Fibroblast of gingiva (primary cell): Measurements from ENCODE around the gene HSD17B2.
"Not testable (repeated sequence)": the region's sequence is repeated elsewhere in the genome, so short reads cannot be mapped to it uniquely, and the experiment has no call there.

Experiments used
- DNase-seq: peaks from one replicate; pipeline ENCODE4 v3.0.0-alpha.2; 2011; ENCODE audit warnings: low read depth

HSD17B2 gene

DNA sequence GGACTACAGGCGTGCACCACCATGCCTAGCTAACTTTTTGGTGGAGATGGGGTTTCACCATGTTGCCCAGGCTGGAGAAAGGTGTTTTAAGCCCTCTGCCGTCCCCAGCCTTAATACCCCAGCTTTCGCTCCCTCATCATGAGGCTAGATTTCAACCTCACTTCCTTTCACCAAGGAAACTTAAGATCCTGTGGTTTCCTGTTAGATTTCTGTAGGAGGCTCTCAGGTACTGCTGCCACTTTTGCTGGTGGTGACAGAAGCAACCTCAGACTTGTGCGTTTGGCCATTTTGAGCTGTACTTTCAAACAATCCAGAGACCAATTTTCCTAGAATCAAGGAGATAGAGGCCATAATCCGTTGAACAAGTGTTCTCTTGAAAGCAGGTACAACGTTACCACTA is 98.7 kb downstream of the HSD17B2 start:
- no peak for DNase-seq

DNA sequence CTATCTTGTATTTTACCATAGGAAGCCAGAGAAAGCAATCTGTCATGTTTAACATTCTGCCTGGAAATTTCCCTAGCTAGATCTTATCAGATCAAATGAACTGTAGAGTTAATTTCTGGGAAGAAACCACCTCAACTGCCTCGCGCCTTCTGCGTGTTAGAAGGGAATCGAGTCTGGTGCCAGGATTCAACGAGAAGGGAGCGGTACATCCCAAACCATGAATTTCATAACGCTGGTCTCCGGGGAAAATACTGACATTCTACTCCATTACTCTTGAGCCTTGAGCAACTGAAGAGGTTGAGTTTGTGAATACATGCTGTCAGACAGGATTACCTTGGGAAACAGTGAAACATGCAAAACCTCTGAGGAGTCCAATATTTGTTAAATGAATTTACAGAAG is 99.8 kb downstream of the HSD17B2 start:
- DNase-seq = peak; percentile 42

DNA sequence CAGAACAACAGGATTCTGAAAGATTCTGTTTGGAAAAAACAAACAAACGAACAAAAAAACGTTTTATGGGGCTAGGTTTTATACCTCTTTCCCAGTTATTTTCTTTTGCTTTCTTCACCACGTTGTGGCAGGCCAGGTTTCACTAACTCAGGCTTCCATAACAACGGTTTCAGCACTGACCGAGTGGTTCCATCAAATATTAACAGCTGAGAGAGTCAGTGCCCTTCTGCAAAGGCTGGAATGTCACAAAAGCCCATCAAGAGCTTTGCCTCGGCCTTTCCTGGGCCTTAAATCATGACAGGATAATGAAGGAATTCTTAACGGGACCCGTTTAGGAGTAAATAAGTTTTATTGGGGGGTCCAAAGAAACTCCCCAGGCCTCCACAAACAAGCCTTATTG is 100.8 kb downstream of the HSD17B2 start:
- no peak for DNase-seq

DNA sequence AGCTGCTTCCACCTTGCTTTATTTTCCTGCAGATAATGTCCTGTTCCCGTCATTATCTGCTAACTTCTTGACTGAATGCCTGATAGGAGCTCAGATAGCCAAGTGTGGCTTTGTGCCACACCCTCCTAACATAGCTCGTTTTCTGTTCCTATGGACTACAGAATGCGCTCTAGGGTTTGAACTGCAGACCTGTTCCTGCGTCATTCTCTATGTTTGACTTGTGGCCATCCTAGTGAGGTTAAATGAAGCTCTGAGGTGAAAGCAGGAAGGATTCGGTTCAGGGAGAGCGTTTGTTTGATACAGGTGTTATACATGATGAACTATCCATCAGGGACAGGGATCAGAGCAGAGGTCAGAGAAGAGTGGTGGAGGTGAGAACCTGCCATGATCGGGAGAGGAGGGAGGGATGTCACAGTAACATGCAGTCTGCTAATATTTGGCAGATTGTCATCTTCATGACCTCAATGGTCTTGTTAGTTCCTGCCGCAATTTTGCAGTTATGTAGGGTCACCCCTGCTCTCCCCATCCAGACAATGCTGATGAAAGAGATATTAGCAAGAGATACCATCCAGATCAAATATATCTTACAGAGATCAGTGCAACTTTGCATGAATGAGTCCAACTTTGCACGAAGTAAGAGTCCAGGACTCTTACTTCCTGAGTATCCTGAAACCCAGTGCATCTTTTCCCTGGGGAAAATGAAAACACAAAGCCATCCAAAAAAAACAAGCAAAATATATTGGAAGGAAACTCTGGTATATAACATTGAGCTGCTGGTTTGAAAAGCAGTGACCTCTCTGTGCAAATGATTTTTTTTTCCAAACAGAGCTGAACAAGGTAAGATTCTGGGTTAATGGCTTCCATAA is 102.1 kb downstream of the HSD17B2 start:
- peak; percentile 49 for DNase-seq

DNA sequence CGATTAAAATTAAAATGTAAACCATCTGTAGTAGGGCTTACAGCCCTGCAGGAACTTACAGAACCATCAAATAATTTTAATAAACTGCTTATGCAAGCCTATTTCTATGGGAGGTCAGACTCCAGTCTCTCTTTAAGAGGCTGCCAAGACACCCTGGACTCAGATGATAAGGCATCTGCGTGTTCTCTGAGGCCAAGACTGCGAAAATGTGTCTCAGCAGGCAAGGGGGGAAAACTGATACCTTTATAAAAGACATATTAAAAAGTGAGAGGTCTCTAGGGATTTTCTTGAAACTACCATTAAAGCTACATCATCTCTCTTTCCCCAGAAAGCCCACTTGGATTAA is 102.7 kb downstream of the HSD17B2 start:
- no peak for DNase-seq

DNA sequence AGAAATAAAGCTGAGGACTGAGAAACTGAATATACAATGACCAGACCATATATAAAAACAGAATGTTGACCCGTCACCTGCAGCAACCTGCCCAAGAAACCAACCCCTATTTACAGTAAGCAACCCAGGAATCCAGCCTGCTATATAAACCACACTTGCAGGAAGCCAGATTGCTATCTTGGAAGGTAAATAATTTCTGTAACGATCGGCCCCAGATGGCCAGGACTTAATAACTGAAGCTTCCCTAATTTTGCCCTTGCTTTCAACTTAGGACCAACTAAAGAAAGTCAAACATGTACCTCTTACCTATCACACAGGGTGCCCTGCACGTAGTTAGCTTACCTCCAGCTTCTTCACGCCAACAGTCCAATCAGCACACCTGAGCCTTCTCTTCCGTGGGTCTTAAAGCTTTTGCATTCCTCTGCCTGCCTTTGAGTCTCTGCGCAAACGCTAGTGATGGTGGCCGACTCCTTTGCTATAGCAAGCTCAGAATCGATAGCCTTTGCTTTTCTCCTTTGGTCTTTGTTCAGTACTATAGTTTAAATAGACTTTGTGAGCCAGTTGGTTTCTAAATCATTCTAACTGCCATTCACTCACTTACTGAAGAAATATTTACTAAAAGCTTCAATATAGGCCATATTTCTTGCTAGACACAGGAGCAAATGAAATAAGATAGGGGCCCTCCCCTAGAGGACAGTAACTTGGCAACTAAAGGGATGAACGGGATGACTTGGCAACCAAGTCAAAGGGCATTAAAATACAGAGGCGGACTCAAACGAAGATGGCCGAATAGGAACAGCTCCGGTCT is 103.6 kb downstream of the HSD17B2 start:
- DNase-seq = no peak

DNA sequence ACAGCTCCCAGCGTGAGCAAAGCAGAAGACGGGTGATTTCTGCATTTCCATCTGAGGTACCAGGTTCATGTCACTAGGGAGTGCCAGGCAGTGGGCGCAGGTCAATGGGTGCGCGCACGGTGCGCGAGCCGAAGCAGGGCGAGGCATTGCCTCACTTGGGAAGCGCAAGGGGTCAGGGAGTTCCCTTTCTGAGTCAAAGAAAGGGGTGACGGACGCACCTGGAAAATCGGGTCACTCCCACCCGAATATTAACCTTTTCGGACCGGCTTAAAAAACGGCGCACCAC is 104.2 kb downstream of the HSD17B2 start:
- not testable (repeated sequence) for DNase-seq

DNA sequence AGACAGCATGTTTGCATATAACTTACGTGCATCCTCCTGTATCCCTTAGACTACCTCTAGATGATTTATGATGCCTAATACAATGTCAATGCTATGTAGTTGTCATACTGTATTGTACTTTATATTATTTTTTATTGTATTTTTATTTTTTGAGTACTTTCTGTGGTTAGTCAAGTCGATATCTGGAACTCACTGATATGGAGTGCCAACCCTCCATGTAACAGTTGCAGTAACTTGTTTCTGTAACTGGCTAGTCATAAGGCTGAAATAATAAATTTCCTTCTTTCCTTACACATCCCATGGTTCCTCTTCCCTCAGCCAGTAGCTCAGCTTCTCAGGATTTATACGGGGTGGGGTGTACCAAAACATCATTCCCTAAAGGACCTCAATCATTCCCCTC is 111.5 kb downstream of the HSD17B2 start:
- DNase-seq = no peak

DNA sequence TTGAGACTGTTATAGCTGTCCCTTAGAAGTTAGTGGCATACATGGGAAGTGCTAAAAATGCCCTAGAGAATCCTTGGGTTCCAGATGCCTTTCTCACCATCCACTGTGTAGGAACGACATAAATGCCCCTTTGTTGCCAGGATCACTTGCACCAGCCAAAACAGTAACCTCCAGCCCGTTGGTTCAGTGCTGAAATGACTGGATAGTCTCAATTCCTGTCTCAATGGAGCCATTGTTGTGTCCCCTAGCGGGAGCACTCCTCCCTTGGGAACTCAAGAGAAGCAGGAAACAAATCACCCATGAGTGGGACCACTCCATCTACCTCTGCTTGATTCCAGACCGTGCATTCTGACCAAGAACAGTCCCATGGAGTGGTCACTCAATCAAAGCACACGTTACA is 111.9 kb downstream of the HSD17B2 start:
- no peak for DNase-seq

DNA sequence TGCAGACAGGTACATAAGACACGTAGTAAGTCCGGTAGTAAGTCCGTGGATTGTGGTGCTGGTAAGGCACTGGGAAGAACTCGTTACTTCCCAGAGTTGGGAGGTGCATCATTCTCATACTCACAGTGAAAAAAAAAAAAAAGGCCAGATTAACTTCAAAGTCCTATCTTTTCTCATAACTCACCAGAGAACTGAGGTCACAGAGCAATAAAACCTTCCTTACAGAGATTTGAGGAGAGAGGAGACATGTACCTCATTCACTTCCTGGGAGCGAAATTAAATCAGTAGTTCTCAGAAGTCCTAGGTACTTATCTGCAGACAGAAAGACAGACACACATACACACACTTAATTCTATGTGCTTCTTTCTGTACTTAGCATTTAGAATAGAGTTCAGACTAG is 112.5 kb downstream of the HSD17B2 start:
- DNase-seq = no peak
